CD4-positive, alpha-beta T cell treated with Interleukin-6 at 100 ng/mL for 8 hours (primary cell): ENCODE data around the gene RNF149.

Experiments used
- DNase-seq: peaks from one replicate; pipeline ENCODE4 v3.0.0-alpha.2; 2020; ENCODE audit warnings: mixed read lengths, low spot score

Gene RNF149

GRCh38 chr2:101230541-101231001 lies 77.9 kb downstream of the RNF149 start:
- no peak for DNase-seq
